T-helper 22 cell (primary cell): ENCODE results near the gene TRAF3IP1.
"Not testable (repeated sequence)": the region's sequence is repeated elsewhere in the genome, so short reads cannot be mapped to it uniquely, and the experiment has no call there.

Experiments
- DNase-seq: peaks from one replicate; pipeline ENCODE4 v3.0.0-alpha.2; 2020; ENCODE audit warnings: low read depth

TRAF3IP1 gene

DNA sequence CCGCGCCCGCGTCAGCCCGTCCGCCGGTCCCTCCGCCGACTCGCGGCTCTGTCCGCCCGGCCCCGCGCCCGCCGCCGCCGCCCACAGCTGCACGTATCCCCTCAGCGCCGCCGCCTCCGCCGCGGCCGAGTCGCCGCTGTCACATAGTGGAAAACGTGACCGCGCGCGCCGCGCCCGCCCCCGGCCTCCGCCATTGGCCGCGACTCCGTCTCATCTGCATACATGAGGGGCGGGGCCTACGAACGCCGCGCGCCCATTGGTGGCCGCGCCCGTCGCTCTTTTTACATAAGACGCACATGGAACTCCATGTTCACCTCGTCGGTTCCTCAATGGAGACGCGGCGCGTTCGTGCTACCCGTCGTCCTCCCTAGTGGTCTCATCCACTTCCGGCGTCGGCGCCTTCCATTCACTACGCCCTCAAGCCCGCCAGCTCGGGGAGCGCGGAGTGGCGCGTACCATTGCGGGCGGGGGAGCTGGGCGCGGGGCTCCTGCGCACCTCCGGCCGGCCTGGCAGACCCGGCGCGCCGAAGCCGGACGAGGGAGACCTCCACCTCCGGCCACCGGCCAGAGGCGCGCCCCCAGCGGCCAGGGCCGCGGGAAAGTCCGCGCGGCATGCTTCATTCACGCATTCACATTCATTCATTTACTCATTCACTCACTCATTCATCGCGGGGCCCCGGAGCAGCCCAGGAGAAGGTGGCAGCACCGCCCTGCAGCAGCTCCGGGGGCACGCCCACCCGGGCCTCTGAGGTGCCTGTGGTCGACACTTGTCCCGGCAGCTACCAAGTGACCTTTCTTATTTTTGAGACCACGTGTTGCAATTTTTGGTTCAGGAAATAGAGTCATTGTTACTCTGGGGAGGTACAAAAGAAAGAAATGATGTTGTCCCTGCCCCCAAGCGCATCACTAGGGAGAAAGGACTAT lies 31.4 kb upstream of the TRAF3IP1 start:
- peak; percentile 94 for DNase-seq

DNA sequence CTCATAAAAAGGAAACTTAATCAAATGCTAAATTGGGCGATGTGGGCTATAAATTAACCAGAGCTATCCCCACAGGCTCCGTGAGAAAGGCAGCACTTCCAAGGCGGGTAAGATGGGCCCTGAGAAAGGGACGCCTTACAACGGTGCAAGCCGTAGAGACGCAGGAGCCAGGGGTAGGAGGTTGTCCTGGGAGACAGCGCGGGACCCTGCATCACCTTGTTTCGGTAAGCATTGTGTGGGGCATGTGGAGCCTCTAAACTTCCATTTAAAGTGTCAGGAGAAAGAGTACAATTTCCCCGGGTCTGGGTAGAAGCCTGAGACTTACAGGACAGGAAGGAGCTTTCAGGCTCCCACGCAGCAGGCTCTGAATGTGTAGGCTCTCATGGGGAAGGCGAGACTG lies 30.7 kb upstream of the TRAF3IP1 start:
- DNase-seq = no peak

DNA sequence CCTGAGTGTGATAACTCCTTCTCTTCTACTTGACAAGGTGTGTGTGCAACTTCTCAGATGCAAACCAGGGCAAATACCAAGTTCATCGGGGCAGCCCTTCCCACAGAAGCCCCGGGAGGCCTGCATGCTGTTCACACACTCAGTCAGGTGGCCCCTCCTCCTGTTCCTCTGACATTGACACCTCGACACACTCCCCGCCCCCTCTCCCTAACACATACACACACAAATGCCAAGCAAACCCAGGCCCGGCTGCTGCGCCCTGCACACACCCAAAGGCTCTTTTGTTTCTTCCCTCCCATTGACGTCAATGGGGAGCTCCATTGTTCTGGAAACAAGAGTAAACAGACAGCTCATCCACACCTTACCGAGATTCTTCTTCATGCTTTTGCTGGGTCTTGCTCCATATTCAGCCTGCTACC lies 30.2 kb upstream of the TRAF3IP1 start:
- no peak for DNase-seq

DNA sequence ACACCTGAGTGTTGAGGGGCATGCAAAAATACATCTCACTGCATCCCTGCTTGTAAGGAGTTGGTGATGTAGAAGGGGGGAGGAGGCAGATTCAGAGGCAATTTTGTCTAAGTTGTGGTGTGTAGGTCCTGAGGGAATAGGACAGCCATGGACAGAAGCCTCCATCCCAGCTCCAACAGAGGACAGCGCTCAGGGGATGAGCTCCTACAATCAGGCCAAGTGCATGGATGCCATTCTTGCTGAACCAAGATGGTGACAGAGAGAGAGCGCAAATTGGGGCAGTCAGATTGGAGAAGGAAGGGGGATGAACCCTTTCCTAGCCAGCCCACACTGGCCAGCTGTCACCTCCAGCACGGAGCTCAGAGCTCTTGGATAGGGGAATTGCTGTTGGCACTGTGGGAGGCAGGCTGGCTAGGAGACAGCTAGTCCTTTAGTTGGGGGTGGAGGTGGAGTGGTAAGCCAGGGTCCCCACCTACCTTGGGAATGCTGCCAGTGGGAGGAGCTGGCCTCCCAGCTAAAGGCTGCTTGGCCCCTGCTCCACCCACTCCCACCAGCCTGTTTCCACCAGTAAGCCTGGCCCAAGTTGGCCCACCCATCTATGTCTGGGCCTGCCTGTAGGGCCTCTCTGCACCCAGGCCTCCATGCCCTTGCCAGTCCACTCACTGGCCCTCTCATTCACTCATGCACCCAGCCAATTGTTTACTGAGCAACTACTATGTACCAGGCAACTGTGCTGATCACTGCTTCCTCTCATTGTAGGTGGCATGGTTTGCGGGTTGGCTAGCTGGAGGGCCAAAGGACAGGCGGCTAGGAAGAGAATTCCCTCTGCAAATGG lies 29.4 kb upstream of the TRAF3IP1 start:
- DNase-seq = no peak

DNA sequence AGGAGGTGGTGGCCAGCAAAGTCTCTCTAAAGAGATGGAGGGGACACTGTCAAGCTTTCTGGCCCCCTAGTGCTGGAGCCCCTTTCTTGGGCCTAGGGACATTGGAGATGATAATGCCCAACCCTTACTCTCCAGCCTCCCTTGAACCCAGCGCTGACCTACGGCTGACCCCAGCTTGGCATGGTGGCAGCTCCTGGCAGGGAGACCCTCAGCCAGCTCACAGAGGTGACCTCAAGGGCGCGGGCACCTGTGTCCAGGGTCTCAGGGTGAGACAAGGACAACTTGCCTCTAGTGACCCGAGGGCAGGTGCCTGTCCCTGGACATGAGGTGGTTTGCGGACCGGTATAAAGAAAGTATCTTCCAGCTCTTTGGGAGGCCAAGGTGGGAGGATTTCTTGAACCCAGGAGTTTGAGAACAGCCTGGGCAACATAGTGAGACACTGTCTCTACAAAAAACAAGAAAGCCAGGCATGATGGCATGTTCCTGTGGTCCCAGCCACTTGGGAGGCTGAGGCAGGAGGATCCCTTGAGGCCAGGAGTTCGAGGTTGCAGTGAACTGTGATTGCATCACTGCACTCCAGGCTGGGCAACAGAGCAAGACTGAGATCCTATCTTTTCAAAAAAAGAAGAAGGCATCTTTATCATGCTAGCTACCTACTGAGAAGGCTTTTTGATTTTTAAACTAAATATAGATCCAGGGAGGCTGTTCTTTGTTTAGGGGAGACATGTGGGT lies 28.6 kb upstream of the TRAF3IP1 start:
- DNase-seq = no peak

DNA sequence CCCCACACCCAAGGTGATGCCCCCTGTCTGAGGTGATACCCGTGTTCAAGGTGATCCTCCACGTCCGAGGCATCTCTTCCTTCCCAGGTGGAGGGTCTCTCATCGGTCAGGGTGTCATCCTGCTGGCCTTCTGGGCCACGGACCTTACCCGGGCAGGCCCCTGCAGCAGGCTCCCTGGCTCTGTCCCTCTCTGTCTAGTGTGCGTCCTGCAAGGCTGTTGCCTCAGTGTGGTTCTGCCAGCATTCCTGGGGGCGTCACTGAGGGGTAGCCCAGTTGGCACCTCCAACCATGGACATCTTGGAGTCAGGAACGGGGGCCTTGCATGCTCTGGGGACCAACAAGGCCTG lies 26.3 kb upstream of the TRAF3IP1 start:
- DNase-seq = no peak

DNA sequence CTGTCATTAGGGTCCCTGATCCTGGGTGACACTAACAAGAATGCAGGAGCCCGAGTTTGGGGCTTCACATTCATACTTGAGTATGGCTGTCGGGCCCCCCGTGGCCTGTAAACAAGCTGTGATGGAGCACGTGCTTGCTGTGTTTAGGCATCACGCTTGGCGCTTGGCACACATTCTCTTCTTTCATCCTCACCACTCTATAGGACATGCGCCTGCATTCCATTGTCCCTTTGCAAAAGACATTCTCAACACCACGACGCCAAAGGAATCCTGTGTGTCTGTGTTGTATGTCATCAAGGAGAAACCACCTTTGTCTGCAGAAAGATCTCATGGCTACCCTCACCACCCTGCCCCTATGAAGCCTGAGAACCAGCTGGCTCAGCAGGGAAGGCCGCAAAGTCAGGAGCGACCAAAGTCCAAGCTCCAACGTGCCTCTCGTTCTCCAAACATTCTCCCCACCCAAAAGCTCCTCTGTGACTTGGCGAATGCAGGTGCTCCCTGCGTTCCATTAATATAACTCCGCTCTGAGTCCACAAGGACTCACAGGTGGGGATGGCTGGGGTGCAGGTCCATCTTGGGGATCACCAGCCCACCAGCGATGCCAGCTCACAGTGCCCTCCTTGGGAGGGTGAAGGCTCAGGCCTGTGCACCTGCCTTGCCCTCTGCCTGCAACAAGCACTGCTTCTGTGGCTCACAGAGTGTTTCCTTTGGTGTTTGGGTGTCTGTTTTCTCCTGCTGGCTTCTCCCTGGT lies 25.8 kb upstream of the TRAF3IP1 start:
- no peak for DNase-seq

DNA sequence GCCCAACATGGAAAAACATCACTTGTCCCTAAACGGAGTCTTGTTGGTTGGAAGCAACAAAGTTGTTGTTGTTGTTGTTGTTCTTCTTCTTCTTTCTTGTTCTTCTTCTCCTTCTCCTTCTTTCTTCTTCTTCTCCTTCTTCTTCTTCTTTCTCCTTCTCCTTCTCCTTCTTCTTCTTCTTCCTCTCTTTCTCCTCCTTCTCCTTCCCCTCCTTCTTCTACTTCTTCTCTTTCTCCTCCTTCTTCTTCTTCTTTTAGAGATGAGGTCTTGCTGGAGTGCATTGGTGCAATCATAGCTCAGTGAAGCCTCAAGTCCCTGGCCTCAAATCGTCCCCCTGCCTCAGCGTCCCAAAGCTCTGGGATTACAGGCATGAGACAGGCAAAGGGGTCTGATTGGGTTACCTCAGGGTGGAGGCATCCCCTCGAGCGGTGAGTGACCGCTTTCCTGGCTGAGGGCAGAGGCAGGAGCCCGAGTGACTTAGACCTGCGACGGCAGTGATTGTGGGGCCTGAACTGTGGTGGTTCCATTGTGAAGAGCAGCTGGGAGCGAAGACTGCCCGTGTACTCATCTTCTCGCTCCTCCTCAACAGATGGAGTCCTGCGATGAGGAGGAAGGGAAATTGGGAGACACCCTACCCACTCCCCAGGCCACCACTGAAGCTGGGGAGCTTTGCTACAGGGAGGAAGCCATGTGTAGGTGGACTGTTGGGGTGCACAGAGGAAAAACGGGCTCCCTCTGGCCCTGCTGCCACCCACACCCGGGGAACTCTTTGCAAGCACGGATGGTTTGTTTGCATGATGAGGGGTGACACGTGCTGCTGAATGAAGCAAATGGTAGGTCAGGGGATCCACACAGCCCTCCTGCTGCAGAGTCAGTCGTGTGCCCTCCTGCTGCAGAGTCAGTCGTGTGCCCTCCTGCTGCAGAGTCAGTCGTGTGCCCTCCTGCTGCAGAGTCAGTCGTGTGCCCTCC lies 24.9 kb upstream of the TRAF3IP1 start:
- DNase-seq = no peak

DNA sequence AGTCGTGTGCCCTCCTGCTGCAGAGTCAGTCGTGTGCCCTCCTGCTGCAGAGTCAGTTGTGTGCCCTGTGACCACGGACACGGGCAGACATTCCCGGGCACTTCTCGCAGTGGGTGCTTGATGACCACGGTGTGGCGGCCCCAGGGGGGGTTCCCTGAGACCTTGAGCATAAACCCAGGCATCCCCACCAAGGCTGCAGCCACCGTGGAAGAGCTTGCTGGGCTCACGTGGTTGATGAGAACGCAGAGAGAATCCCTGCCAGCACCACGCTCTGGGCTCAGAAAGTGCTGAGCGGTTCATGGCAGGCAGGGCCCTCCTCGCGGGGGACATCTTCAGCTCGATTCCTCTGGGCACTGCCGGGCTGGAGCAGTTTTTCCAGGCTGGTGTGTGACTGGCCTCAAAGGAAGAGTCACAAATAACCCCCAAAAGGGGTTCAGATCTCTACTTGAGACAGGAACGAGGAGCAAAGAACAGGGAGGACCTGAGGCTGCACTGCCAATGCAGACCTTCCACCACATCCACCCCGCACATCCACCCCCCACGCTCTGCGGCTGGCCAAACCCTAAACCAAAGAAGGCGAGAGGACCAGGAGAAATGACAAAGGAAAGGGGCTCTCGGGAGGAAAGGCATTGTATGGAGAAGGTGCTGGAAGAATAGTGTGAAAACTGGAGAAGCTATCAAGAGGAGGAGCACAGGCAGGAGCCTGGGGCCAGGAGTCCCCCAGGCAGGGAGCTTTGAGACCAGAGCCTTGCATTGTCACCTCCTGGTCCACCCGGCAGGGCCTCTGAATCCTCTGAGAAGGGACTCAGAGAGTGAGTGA lies 23.5 kb upstream of the TRAF3IP1 start:
- DNase-seq = no peak

DNA sequence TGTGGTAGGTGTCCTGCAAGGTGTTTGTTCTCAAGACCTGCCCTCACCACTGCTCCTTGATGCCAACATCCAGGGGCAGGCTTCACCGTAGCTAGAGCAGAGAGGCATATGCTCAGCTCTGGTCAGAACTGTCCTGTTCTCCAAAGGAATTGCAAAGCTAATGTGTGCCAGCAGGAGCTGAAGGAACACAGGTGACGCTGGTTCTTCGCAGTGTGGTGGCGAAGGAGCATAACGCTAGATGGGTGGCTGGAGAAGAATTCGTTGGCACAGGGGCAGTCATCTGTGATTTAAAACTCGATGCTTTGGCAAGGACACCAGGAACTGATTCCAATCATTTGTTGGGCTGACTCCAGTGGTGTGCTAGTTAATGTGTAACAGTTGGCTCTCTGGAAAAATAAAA lies 20.5 kb upstream of the TRAF3IP1 start:
- DNase-seq = no peak

DNA sequence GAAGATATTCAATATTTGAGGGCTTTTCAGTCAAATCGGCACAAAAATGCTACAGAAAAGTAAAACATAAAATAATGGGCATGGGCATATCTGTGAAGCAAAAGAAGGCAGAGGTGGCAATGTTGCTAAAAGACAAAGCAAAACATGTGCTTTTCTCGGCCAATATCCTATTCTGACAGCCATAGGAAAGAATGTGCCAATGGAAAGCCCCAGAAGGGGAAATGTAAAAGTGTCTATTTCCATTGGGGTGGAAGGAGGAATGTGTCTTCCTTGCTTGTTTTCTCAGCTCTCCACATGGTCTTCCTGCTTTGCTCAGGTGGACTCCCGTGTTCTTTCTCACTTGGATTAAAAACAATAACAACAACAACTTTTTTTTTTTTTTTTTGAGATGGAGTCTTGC lies 18.2 kb upstream of the TRAF3IP1 start:
- DNase-seq = no peak

DNA sequence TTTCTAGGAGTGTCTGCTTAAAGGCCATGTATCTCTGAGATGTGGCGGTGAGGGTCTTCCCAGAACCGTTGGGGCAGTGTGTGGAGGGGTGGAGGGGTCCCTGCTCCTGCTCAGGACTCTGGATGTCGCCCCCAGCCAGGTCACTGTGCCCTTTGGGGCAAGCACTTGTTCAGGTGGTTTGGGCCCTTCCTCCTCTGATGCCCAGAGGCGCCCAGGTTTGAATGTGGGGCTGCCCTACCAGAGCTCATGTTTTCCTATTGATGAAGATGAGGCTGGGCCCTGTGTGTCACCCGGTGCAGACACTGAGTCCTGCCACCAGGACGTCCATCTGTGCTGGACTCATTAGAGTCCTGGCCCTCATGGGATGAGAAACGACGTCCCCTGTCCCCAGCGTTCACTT lies 17.6 kb upstream of the TRAF3IP1 start:
- no peak for DNase-seq

DNA sequence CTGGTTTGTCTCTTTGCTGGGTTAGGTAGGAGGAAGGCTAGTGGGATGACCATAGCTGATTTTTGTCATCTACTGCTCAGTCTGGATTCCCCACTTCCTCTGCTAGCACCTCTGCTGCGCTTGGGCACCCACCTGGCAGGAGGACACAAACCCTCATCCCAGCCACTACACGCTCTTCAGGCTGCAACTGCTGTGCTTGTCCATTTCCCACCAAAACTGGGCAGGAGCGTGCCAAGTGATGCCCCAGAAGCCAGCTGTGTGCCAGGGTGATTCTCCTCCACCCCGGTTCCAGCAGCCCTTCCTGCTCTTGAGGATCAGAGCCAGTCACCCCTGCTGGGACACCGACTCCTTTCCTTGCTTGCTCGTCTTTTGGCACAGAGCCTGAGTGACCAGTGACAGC lies 16.2 kb upstream of the TRAF3IP1 start:
- no peak for DNase-seq

DNA sequence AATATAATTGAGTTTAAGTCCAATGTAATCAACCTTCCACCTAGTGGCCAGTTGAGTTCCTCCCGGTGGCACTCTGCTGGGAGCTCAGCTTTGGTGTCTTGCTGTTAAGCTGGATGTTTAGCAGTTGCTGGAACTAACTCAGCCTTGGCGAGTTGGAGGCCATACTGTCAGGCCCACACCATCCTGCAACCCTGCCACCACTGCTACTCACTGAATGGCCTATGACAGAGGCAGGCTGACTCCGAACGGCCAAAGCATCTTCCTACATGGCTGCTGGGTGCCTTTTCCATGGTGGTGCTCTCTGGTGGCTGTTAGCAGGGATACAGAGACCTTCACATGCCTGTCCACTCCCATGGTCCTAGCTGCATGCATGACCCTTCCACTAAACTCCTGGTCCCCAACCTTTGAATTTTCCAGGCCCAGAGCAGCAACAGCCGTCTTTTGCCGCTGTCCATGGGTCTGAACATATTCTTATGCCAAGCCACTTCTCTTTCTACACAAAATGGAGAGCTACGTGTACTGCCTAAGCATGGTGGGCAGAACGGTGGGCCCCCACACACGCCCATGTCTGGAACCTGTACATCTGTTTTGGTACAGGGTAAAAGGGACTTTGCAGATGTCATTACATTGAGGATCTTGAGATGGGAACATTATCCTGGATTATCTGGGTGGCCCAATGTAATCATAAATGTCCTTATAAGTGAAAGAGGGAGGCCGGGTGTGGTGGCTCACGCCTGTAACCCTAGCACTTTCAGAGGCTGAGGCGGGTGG lies 15.0 kb upstream of the TRAF3IP1 start:
- no peak for DNase-seq

DNA sequence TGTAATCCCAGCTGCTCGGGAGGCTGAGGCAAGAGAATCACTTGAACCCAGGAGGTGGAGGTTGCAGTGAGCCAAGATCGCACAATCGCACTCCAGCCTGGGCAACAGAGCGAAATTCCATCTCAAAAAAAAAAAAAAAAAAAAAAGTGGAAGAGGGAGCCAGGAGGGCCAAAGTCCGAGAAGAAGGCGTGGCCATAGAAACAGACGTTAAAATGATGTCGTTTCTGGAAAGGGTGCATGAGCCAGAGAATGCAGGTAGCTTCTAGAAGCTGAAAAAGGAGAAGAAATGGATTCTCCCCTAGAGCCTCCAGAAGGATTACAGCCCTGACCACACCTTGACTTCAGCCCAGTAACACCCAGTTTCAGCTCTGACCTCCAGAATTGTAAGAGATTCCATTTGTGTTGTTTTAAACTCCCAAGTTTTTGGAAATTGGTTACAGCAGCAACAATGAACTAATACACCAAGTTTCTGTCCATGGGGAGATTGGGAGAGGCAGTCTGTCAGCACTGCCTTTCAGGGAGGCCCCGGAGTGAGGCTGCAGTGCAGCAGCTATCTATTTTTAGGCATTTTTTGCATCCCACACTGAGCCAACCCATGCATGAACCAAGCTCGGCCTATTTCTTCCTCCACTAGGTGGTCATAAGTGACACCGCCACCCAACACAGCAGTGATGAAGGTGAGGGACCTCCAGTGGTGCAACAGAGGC lies 14.2 kb upstream of the TRAF3IP1 start:
- no peak for DNase-seq

DNA sequence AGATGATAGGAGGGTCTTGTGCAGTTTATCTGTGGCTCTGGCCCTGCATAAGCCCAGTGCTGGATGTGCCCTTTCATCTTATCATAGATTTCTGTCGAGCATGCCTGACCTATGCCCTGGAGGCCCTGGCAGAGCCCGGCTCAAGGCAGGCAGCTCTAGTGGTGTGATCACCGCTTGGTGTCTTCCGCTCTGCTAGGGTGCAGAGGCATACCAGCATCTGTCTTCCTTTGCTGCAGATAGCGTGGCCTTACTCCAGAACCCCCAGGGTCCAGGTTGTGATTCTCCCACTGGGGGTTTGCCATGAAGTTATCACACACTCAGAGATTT lies 13.7 kb upstream of the TRAF3IP1 start:
- no peak for DNase-seq

DNA sequence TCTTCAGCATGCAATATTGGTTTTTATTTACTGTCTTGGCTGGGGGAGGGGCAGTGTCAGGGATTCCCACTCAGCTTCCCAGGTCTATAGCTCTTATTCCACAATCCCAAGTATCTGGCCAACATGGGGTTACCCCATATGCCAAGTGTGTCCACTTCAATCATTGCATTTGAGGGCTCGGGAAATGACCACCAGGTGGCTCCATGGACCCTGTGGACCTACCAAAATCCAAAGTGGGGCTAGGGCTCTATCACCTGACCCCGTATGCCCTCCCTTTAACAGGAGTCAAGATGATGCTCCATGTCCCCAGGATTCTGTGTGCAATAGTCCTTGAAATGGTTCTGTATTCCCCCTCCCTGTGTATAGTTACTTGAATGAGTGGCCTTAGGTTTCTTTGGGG lies 12.1 kb upstream of the TRAF3IP1 start:
- DNase-seq = no peak

DNA sequence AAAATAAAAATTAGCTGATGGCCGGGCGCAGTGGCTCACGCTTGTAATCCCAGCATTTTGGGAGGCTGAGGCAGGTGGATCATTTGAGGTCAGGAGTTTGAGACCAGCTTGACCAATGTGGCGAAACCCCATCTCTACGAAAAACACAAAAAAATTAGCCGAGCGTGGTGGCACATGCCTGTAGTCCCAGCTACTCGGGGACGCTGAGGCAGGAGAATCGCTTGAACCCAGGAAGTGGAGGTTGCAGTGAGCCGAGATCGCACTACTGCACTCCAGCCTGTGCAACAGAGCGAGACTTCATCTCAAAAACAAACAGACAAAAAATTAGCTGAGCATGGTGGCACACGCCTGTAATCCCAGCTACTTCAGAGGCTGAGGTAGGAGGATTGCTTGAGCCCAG lies 9.6 kb upstream of the TRAF3IP1 start:
- not testable (repeated sequence) for DNase-seq
